HK-2 (cell line): Measurements from ENCODE around the gene PLPP3.
A peak's percentile ranks its signal among the peaks of the same experiment; 100 is the strongest.

Source experiments
- DNase-seq: peaks from one replicate; pipeline ENCODE4 v3.0.0-alpha.2; 2018; ENCODE audit not compliant: unreplicated experiment

The PLPP3 gene

GRCh38 chr1:56547977-56548376 is 31.4 kb downstream of the PLPP3 start:
- DNase-seq, result no peak

- DNase-seq, result no peak
These were observed 31.9 kb downstream of the PLPP3 start for GRCh38 chr1:56547473-56547872.

GRCh38 chr1:56545711-56546110 is 33.7 kb downstream of the PLPP3 start:
- DNase-seq, result no peak

- DNase-seq, result no peak
These were observed 35.4 kb downstream of the PLPP3 start for GRCh38 chr1:56543783-56544612.

- DNase-seq, result no peak
These were observed 36.7 kb downstream of the PLPP3 start for GRCh38 chr1:56542651-56543050.

- no peak for DNase-seq
These were observed 38.0 kb downstream of the PLPP3 start for GRCh38 chr1:56541408-56541807.

- no peak for DNase-seq
These were observed 38.9 kb downstream of the PLPP3 start for GRCh38 chr1:56540467-56540866.

GRCh38 chr1:56539520-56539931 is 39.8 kb downstream of the PLPP3 start:
- DNase-seq, result no peak

GRCh38 chr1:56538532-56538931 is 40.8 kb downstream of the PLPP3 start:
- no peak for DNase-seq

GRCh38 chr1:56537660-56538059 is 41.7 kb downstream of the PLPP3 start:
- no peak for DNase-seq

- DNase-seq, result no peak
These were observed 43.4 kb downstream of the PLPP3 start for GRCh38 chr1:56535939-56536338.

- DNase-seq, result no peak
These were observed 44.0 kb downstream of the PLPP3 start for GRCh38 chr1:56535362-56535761.

GRCh38 chr1:56534130-56534651 is 45.2 kb downstream of the PLPP3 start:
- no peak for DNase-seq

- no peak for DNase-seq
These were observed 45.7 kb downstream of the PLPP3 start for GRCh38 chr1:56533621-56534020.

GRCh38 chr1:56533197-56533596 is 46.2 kb downstream of the PLPP3 start:
- DNase-seq, result no peak

- DNase-seq, result no peak
These were observed 47.0 kb downstream of the PLPP3 start for GRCh38 chr1:56532350-56532683.

- DNase-seq, result no peak
These were observed 47.6 kb downstream of the PLPP3 start for GRCh38 chr1:56531624-56532349.

GRCh38 chr1:56529801-56530200 is 49.6 kb downstream of the PLPP3 start:
- DNase-seq, result no peak

GRCh38 chr1:56527548-56528302 is 51.6 kb downstream of the PLPP3 start:
- DNase-seq, result no peak

GRCh38 chr1:56526571-56527174 is 52.7 kb downstream of the PLPP3 start:
- no peak for DNase-seq

GRCh38 chr1:56525489-56526041 is 53.8 kb downstream of the PLPP3 start:
- DNase-seq, result peak; percentile 6

- DNase-seq, result no peak
These were observed 55.1 kb downstream of the PLPP3 start for GRCh38 chr1:56524263-56524662.
